ENCODE results near the gene CEP72.

CEP72 gene

GRCh38 chr5:652023-652515, 39.9 kb downstream of the CEP72 start:
- 97% methylated on average over 6 of the region's 8 CpGs for WGBS (ENCODE audit: insufficient coverage)

GRCh38 chr5:652773-653350, 40.7 kb downstream of the CEP72 start:
- no peaks in the 10 kb centered on the region for H3K4me1 ChIP-seq (ENCODE audit: control extremely low read depth in 1 of 4, control insufficient read depth in 4 of 4, insufficient read depth in 4 of 4, low read length in 3 of 4)
- H3K27me3 ChIP-seq (replicated peaks in 2 of 5; ENCODE audit: control insufficient read depth in 4 of 5, insufficient read depth in 5 of 5, low read length in 4 of 5) = no peaks in the 10 kb centered on the region
- H3K9me3 ChIP-seq (ENCODE audit: control extremely low read depth in 1 of 5, control insufficient read depth in 4 of 5, insufficient read depth in 2 of 5, low read depth in 1 of 5, low read length in 4 of 5) = peaks cover 0 to 8% (median 2%) of the 10 kb centered on the region in 5 experiments
- no peak for DNase-seq
- H3K36me3 ChIP-seq (ENCODE audit: control insufficient read depth in 4 of 4, insufficient read depth in 4 of 4, low read length in 3 of 4) = peaks cover 5 to 35% (median 28%) of the 10 kb centered on the region in 4 experiments
- H3K27ac ChIP-seq (ENCODE audit: insufficient read depth in 1 of 2, low read depth in 1 of 2, low read length in 2 of 2, poor library complexity in 1 of 2, severe bottlenecking in 2 of 2) = no peak overlapping the region
- ChIA-PET CTCF (interaction anchor here (1.0 to 1.6 kb wide), 3 partner anchors 14 to 242 kb away, joined by 3 to 6 read pairs (median 3); no protein-coding TSS in a partner anchor), POLR2A (no interaction called here)
- H3K4me3 ChIP-seq (ENCODE audit: control insufficient read depth in 1 of 7, extremely low read depth in 1 of 7, insufficient read depth in 4 of 7, low read depth in 2 of 7, low read length in 6 of 7) = no peak overlapping the region
- 96% methylated on average over 10 of the region's 11 CpGs for WGBS (ENCODE audit: insufficient coverage)

More at GRCh38 chr5:652023-652515, 39.9 kb downstream of the CEP72 start:
- no peaks in the 10 kb centered on the region for H3K27me3 ChIP-seq (replicated peaks in 2 of 5; ENCODE audit: control insufficient read depth in 4 of 5, insufficient read depth in 5 of 5, low read length in 4 of 5)
- H3K4me1 ChIP-seq (ENCODE audit: control extremely low read depth in 1 of 4, control insufficient read depth in 4 of 4, insufficient read depth in 4 of 4, low read length in 3 of 4) = no peaks in the 10 kb centered on the region
- H3K4me3 ChIP-seq (ENCODE audit: control insufficient read depth in 1 of 7, extremely low read depth in 1 of 7, insufficient read depth in 4 of 7, low read depth in 2 of 7, low read length in 6 of 7) = no peak overlapping the region
- peaks cover 4 to 36% (median 24%) of the 10 kb centered on the region in 4 experiments for H3K36me3 ChIP-seq (ENCODE audit: control insufficient read depth in 4 of 4, insufficient read depth in 4 of 4, low read length in 3 of 4)
- CTCF ChIA-PET = interaction anchor here (1.5 to 1.6 kb wide), 2 partner anchors 15 to 17 kb away, joined by 3 to 6 read pairs; no protein-coding TSS in a partner anchor
- H3K27ac ChIP-seq (ENCODE audit: insufficient read depth in 1 of 2, low read depth in 1 of 2, low read length in 2 of 2, poor library complexity in 1 of 2, severe bottlenecking in 2 of 2) = no peak overlapping the region
- peaks cover 0 to 1% (median 0%) of the 10 kb centered on the region in 5 experiments for H3K9me3 ChIP-seq (ENCODE audit: control extremely low read depth in 1 of 5, control insufficient read depth in 4 of 5, insufficient read depth in 2 of 5, low read depth in 1 of 5, low read length in 4 of 5)
- POLR2A ChIA-PET = no interaction called here
- DNase-seq = no peak

- no peak overlapping the region for H3K27ac ChIP-seq (ENCODE audit: insufficient read depth in 1 of 2, low read depth in 1 of 2, low read length in 2 of 2, poor library complexity in 1 of 2, severe bottlenecking in 2 of 2)
Measured at GRCh38 chr5:654071-654778, 42.1 kb downstream of the CEP72 start.

GRCh38 chr5:655406-655805, 43.3 kb downstream of the CEP72 start:
- Histone ChIP-seq H3K4me1 (ENCODE audit: control extremely low read depth in 1 of 4, control insufficient read depth in 4 of 4, insufficient read depth in 4 of 4, low read length in 3 of 4) (no peaks in the 10 kb centered on the region), H3K27ac (ENCODE audit: insufficient read depth in 1 of 2, low read depth in 1 of 2, low read length in 2 of 2, poor library complexity in 1 of 2, severe bottlenecking in 2 of 2) (no peak overlapping the region), H3K27me3 (replicated peaks in 2 of 5; ENCODE audit: control insufficient read depth in 4 of 5, insufficient read depth in 5 of 5, low read length in 4 of 5) (no peaks in the 10 kb centered on the region), H3K9me3 (ENCODE audit: control extremely low read depth in 1 of 5, control insufficient read depth in 4 of 5, insufficient read depth in 2 of 5, low read depth in 1 of 5, low read length in 4 of 5) (peaks cover 0 to 13% (median 3%) of the 10 kb centered on the region in 5 experiments), H3K4me3 (ENCODE audit: control insufficient read depth in 1 of 7, extremely low read depth in 1 of 7, insufficient read depth in 4 of 7, low read depth in 2 of 7, low read length in 6 of 7) (no peak overlapping the region), H3K36me3 (ENCODE audit: control insufficient read depth in 4 of 4, insufficient read depth in 4 of 4, low read length in 3 of 4) (peaks cover 9 to 51% (median 44%) of the 10 kb centered on the region in 4 experiments)
- no peak for DNase-seq
- CTCF ChIA-PET = interaction anchor here (1.7 to 3.1 kb wide), 2 partner anchors 14 to 16 kb away, joined by 4 to 13 read pairs; no protein-coding TSS in a partner anchor
- POLR2A ChIA-PET = no interaction called here
- WGBS (ENCODE audit: insufficient coverage) = 100% methylated on average over 3 of the region's 13 CpGs

More at GRCh38 chr5:654071-654778, 42.1 kb downstream of the CEP72 start:
- Histone ChIP-seq H3K4me1 (ENCODE audit: control extremely low read depth in 1 of 4, control insufficient read depth in 4 of 4, insufficient read depth in 4 of 4, low read length in 3 of 4) (no peaks in the 10 kb centered on the region), H3K9me3 (ENCODE audit: control extremely low read depth in 1 of 5, control insufficient read depth in 4 of 5, insufficient read depth in 2 of 5, low read depth in 1 of 5, low read length in 4 of 5) (peaks cover 0 to 13% (median 2%) of the 10 kb centered on the region in 5 experiments), H3K36me3 (ENCODE audit: control insufficient read depth in 4 of 4, insufficient read depth in 4 of 4, low read length in 3 of 4) (peaks cover 5 to 40% (median 35%) of the 10 kb centered on the region in 4 experiments), H3K27me3 (replicated peaks in 2 of 5; ENCODE audit: control insufficient read depth in 4 of 5, insufficient read depth in 5 of 5, low read length in 4 of 5) (no peaks in the 10 kb centered on the region), H3K4me3 (ENCODE audit: control insufficient read depth in 1 of 7, extremely low read depth in 1 of 7, insufficient read depth in 4 of 7, low read depth in 2 of 7, low read length in 6 of 7) (no peak overlapping the region)
- ChIA-PET POLR2A (no interaction called here), CTCF (interaction anchor here (0.8 to 1.7 kb wide), 3 partner anchors 12 to 17 kb away, joined by 3 to 6 read pairs (median 4); no protein-coding TSS in a partner anchor)
- 98% methylated on average over 7 of the region's 17 CpGs for WGBS (ENCODE audit: insufficient coverage)
- DNase-seq = no peak

GRCh38 chr5:657570-657969, 45.4 kb downstream of the CEP72 start:
- WGBS (ENCODE audit: insufficient coverage) = 96% methylated on average over 4 of the region's 6 CpGs
- Histone ChIP-seq H3K27ac (ENCODE audit: insufficient read depth in 1 of 2, low read depth in 1 of 2, low read length in 2 of 2, poor library complexity in 1 of 2, severe bottlenecking in 2 of 2) (no peak overlapping the region), H3K4me3 (ENCODE audit: control insufficient read depth in 1 of 7, extremely low read depth in 1 of 7, insufficient read depth in 4 of 7, low read depth in 2 of 7, low read length in 6 of 7) (no peak overlapping the region), H3K27me3 (replicated peaks in 2 of 5; ENCODE audit: control insufficient read depth in 4 of 5, insufficient read depth in 5 of 5, low read length in 4 of 5) (no peaks in the 10 kb centered on the region), H3K36me3 (ENCODE audit: control insufficient read depth in 4 of 4, insufficient read depth in 4 of 4, low read length in 3 of 4) (peaks cover 9 to 58% (median 45%) of the 10 kb centered on the region in 4 experiments), H3K9me3 (ENCODE audit: control extremely low read depth in 1 of 5, control insufficient read depth in 4 of 5, insufficient read depth in 2 of 5, low read depth in 1 of 5, low read length in 4 of 5) (peaks cover 0 to 13% (median 5%) of the 10 kb centered on the region in 5 experiments), H3K4me1 (ENCODE audit: control extremely low read depth in 1 of 4, control insufficient read depth in 4 of 4, insufficient read depth in 4 of 4, low read length in 3 of 4) (no peaks in the 10 kb centered on the region)
- DNase-seq = no peak
- ChIA-PET POLR2A (no interaction called here), CTCF (interaction anchor here (1.3 to 3.1 kb wide), 2 partner anchors 10 to 12 kb away, joined by 3 to 13 read pairs; no protein-coding TSS in a partner anchor)

GRCh38 chr5:658103-658502, 46.0 kb downstream of the CEP72 start:
- Histone ChIP-seq H3K27ac (ENCODE audit: insufficient read depth in 1 of 2, low read depth in 1 of 2, low read length in 2 of 2, poor library complexity in 1 of 2, severe bottlenecking in 2 of 2) (no peak overlapping the region), H3K36me3 (ENCODE audit: control insufficient read depth in 4 of 4, insufficient read depth in 4 of 4, low read length in 3 of 4) (peaks cover 9 to 54% (median 44%) of the 10 kb centered on the region in 4 experiments), H3K9me3 (ENCODE audit: control extremely low read depth in 1 of 5, control insufficient read depth in 4 of 5, insufficient read depth in 2 of 5, low read depth in 1 of 5, low read length in 4 of 5) (peaks cover 0 to 13% (median 5%) of the 10 kb centered on the region in 5 experiments), H3K4me3 (ENCODE audit: control insufficient read depth in 1 of 7, extremely low read depth in 1 of 7, insufficient read depth in 4 of 7, low read depth in 2 of 7, low read length in 6 of 7) (no peak overlapping the region), H3K27me3 (replicated peaks in 2 of 5; ENCODE audit: control insufficient read depth in 4 of 5, insufficient read depth in 5 of 5, low read length in 4 of 5) (no peaks in the 10 kb centered on the region), H3K4me1 (ENCODE audit: control extremely low read depth in 1 of 4, control insufficient read depth in 4 of 4, insufficient read depth in 4 of 4, low read length in 3 of 4) (no peaks in the 10 kb centered on the region)
- POLR2A ChIA-PET = no interaction called here
- 100% methylated on average over 5 of the region's 5 CpGs for WGBS (ENCODE audit: insufficient coverage)
- DNase-seq = no peak
- CTCF ChIA-PET = interaction anchor here (3.1 kb wide), 1 partner anchor 11 kb away, joined by 13 read pairs; no protein-coding TSS in a partner anchor

Measured in common myeloid progenitor, CD34-positive (primary cell).